ENCODE results near the gene INSRR.

INSRR gene

GRCh38 chr1:156848461-156849150 is 10.3 kb downstream of the INSRR start:
- no peak for DNase-seq (ENCODE audit: low read depth)

- no peak for DNase-seq (ENCODE audit: low read depth)
Measured at GRCh38 chr1:156847591-156848460, 11.1 kb downstream of the INSRR start.

DNA sequence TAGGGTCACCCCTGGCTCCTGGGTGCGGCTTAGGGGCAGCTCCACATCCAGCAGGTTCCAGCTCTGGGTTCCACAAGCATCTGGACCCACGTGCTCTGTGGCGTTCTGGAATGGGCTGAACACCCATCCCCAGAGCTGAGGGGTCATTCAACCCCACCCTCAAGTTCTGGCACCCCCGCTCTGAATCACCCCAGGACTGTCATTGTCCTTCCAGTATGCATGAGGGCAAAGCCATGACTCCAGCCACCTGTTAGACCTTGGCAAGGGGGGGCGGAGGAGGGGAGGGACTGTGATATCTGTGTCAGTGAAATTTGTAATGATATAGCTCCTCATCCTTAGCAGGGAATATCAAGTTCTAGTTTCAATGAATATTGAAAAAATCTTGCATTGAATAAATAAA is 12.3 kb downstream of the INSRR start:
- no peak for DNase-seq (ENCODE audit: low read depth)

DNA sequence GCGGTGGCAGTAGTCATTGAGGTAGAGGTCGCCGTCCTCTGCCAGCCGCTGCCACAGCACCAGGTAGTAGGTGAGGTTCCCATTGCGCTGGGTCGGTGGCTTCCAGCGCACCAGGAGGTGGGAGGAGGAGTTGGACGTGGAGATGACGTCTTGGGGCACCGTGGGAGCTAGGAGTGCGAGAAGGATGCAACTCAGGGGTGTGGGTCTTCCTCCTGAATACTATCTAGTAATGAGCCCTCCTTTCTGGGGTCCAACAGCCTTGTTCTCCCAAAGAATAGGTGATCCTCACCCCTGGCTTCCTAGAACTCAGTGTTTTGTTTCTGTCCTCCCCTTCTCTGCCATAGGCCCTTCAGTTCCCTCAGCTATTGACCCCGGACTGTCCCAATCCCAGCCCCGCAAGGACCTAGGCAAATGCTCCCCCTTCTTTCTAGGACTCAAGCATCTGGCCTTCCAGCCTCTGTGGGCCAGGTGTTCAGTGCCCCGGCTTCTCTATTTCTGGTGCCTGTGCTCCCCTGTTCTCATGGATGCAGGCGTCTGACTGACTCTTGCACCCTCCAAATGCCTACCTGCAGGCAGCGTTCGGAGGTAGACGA is 12.9 kb downstream of the INSRR start:
- no peak for DNase-seq (ENCODE audit: low read depth)

- no peak for DNase-seq (ENCODE audit: low read depth)
Measured at GRCh38 chr1:156845055-156845952, 13.6 kb downstream of the INSRR start.

DNA sequence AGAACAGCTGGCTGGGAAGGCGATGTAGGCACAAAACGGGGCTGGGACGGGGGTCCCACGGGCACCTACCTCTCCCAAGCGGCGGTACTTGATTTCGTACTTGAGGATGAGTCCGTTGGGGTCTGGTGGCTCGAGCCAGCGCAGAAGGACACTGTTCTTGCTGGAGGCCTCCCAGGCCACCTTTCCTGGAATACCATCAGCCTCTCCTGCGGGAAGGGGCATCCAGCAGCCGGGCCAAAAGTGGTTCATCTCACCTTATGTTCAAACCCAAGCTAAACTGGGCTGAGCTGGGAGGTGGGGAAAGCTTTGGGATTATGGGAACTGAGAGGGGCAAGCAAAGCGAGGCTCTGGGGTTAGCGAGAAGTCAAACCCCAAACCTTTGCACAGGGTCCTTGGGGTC is 14.3 kb downstream of the INSRR start:
- DNase-seq (ENCODE audit: low read depth), result no peak

DNA sequence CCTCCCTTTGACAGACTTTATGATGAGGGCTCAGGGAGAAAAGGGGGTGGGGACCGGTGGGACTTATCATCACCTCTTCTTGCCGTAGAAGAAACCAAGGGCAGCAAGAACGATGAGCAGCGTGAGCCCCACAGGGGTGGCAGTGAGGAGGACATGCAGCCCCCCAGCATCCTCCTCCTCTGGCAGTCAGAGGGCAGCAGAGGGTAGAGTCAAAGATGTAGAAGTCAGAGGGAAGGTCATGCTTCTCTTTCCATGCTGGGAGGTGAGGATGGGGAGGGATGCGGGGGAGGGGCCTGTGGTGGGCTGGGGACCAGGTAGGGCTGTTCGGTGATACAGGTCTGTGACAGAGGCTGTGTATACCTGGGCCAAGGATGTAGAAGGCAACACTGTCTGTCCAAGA is 14.8 kb downstream of the INSRR start:
- no peak for DNase-seq (ENCODE audit: low read depth)

DNA sequence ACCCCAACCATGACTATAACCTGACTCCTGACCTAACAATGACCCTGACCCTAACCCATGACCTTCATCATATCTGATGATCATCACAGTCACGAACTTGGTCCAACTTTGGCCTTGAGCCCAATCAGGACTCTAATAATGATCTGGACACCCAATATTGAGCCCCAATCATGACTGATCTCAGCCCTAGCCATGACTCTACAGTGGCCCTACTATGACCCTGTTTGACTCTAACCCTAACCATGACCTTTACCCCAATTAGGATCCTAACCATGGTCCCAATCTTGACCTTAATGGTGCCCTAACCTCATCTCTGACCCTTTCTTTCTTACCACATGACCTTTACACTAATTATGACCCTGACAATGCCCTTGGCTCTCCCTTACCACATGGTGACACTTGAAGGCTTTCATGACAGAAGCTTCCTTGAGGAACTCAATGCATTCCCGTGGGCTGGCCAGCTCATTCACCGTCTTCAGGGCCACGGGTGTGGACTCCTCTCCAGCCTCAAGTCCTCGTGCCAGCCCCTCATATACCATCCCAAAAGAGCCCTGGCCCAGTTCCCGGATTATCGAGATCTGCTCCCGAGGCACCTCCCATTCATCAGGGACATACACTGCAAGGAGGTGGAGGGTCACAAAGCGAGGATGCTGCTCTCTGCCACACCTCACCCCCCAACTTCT is 16.2 kb downstream of the INSRR start:
- no peak for DNase-seq (ENCODE audit: low read depth)

DNA sequence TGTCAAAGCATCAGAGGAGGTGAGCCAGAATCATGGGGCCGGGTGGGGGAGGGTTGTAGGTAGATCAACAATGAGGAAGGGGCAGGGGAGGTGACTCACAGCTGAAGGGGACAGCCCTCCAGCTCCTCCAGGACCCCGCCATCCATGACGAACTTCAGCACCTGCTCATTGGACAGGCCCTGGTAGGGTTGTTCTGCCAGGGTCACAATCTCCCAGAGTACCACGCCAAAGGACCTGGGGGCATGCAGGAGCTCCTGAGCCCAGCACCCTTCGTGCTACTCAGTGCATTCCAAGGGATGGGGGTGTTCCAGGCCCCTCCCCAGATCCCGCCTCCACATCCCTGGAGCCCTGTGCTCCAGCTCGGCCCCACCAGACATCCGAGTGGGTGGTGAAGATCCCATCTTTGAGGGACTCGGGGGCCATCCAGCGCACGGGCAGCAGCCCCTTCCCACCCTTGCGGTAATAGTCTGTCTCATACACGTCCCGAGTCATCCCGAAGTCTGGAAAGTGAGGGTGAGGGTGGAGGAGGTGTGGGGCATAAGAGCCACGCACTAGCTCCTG is 17.5 kb downstream of the INSRR start:
- DNase-seq (ENCODE audit: low read depth), result no peak

GRCh38 chr1:156840898-156841279 is 18.0 kb downstream of the INSRR start:
- no peak for DNase-seq (ENCODE audit: low read depth)

DNA sequence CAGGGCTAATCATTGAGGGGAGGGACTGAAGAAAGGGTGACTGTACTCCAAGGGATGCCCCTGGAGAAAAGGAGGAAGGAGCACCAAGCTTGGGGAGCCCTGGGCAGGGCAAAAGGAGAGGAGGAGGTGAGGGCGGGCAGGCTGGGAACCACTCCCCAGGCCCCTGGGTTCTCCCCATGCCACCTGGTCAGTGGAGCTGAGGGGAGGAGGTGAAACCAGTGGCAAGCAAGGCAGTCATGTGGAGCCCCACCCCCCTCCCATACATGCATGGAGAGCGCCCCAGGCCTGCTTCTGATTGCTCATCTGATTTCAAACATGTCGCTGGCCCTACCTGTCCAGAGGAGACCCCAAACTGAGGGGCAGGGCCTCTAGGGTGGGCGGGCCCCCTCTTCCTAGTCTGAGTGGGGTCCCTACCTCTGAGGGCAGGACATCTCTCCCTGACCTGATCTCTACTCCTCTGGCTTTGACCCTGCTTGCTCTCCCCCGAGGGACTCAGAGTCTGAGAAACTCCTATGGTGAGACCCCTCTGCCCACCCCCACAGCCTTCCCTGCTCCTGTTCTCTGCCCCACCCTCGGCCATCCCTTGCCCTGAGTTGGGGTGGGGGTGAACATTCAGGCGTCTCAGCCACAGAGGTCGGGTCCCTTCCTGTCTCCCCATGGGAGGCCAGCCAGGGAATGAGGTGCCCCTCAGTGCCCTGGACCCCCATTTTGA is 18.6 kb downstream of the INSRR start:
- DNase-seq (ENCODE audit: low read depth), result no peak

GRCh38 chr1:156839426-156840109 is 19.3 kb downstream of the INSRR start:
- no peak for DNase-seq (ENCODE audit: low read depth)

DNA sequence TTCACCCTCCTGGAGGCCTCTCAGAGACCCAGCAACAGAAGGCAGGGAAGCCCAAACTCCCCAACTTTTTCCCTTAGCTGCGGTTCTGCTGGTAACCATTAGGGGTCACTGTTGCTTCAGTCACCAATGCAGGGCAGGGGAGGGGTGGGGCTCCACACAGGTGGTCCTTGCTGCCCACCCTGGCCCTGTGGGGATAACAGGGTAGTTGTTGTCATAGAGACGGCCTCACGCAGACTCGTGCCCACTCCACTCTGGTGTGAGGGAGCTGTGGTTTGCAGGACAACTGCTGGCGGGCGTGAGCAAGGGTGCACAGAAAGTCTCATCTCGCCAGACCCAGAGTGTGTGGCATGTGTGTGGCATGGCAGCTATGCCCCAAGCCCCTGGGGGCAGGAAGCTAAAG is 19.9 kb downstream of the INSRR start:
- DNase-seq (ENCODE audit: low read depth), result no peak

DNA sequence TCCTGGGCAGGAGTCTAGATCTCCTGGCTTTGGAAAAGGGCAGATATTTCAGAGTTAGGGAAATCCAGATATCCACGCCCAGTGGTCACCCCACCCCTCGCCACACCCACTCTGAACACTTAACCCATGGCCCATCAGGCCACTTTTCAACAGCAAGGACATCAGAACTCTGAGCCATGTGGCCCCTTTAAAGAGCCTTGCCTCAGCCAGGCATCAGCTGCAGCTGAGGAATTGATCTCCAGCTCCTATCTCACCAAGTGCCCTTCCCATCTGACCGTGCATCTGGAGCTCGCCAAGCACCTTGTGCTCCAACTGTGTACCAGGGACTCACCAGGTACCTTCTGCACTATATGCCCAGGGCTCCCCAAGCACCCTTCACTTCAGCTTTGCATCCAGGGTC is 22.0 kb downstream of the INSRR start:
- DNase-seq (ENCODE audit: low read depth), result no peak

GRCh38 chr1:156836041-156836654 is 22.8 kb downstream of the INSRR start:
- DNase-seq (ENCODE audit: low read depth), result no peak

- DNase-seq (ENCODE audit: low read depth), result no peak
Measured at GRCh38 chr1:156834322-156834721, 24.6 kb downstream of the INSRR start.

GRCh38 chr1:156833603-156834002 is 25.3 kb downstream of the INSRR start:
- DNase-seq (ENCODE audit: low read depth), result no peak

DNA sequence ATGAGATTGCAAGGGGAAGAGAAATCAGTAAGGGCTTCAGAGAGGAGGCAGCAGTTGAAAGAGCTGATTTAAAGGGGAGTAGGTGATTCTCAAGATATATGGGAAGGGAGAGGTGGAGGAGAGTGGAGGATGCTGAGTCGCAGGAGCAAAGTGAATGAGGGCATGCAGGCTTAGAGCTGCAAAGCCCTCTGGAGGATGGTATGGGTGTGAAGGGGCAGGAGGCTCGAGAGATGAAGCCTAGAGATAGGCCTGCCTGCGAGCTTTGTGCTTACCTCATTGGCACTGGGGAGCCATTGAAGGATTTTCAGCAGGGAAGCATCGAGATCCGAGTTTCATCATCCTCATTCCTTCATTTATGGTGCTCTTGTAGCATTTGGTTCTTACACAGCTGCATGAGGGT is 26.5 kb downstream of the INSRR start:
- DNase-seq (ENCODE audit: low read depth), result no peak

- no peak for DNase-seq (ENCODE audit: low read depth)
Measured at GRCh38 chr1:156828400-156829124, 30.4 kb downstream of the INSRR start.
